CD4-positive, alpha-beta T cell treated with Interleukin-1 beta for 1 hour (primary cell): Measurements from ENCODE around the gene LYRM9.
"Not testable (repeated sequence)": the region's sequence is repeated elsewhere in the genome, so short reads cannot be mapped to it uniquely, and the experiment has no call there.

ENCODE experiments used
- DNase-seq, 2 donors: peaks; one replicate each; pipeline ENCODE4 v3.0.0-alpha.2; 2020 to 2022

The LYRM9 gene

DNA sequence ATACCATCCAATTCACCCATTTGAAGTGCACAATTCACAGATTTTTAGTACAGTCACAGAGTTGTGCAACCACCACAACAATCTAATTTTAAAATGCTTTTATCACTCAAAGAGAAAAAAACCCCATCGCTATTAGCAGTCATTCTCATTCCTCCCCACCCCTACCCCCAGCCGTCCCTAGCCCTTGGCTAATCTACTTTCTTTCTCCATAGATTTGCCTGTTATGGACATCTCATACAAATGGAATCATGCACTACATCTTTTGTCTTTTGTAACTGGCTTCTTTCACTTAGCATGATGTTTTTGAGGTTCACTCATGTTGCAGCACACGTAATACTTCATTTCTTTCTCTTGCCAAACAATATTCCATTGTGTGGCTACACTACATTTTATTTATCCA, 20.4 kb downstream of the LYRM9 start:
- DNase-seq: no peak

DNA sequence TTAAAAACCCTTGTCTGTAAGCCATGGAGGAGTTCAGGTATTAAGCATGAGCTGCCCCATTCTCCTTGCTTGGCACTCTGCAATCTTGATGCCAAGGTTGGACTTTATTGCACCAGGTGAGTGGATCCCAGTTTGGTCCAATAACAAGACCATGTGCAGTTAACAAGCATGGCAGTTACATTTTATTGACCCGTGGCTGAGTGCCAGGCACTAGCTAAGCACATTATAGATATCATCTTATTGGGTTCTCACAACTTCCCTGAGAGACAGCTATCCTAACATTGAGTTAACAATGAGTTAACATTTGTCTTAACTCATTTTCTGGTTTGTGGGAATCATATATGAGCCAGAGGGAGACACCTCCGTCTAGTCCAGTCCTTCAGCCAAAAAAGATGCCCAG, 21.8 kb downstream of the LYRM9 start:
- no peak for DNase-seq

- DNase-seq: no peak
These were observed 22.8 kb downstream of the LYRM9 start for GRCh38 chr17:27870345-27870744.

DNA sequence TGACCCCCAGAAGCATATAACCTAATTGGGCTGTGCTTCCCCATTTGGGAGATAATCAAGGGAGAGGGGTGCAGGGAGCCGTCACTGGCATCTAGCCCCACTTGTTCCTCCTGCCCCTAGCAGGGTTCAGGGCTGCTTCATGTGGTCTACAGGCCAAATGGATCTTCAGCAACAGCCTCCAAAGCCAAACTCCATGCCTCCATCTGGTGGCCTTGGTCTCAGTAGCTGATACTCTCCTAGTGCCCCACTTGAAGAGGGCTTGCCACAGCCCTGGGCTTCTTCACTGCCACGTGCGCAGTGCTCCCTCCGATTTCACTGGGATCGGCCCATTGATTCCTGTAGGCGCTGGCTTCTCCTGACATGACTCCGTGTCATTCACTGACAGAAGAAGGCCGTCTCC, 24.6 kb downstream of the LYRM9 start:
- DNase-seq: no peak

- DNase-seq: no peak
These were observed 30.3 kb downstream of the LYRM9 start for GRCh38 chr17:27862840-27863239.

DNA sequence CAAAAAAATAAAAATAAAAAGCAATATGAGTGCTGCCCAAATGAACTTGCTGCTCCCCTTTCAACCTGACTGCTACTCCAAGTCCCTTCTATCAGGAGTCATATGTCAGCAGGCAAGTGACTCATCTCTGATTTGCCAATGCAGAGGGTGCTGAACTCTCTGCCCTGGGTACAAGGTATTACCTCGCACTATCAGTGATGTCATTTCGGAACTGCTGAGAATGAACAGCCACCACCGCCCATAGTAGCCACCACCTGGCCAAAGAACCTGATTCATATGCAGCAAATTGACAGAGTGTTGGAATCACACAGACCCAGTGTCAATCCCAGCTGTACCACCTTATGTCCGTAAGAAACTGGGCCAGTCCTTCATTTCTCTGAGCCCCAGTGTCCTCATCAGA, 31.2 kb downstream of the LYRM9 start:
- DNase-seq: no peak

GRCh38 chr17:27860971-27861664, 32.0 kb downstream of the LYRM9 start:
- no peak for DNase-seq

GRCh38 chr17:27858621-27859305, 34.4 kb downstream of the LYRM9 start:
- DNase-seq: no peak

DNA sequence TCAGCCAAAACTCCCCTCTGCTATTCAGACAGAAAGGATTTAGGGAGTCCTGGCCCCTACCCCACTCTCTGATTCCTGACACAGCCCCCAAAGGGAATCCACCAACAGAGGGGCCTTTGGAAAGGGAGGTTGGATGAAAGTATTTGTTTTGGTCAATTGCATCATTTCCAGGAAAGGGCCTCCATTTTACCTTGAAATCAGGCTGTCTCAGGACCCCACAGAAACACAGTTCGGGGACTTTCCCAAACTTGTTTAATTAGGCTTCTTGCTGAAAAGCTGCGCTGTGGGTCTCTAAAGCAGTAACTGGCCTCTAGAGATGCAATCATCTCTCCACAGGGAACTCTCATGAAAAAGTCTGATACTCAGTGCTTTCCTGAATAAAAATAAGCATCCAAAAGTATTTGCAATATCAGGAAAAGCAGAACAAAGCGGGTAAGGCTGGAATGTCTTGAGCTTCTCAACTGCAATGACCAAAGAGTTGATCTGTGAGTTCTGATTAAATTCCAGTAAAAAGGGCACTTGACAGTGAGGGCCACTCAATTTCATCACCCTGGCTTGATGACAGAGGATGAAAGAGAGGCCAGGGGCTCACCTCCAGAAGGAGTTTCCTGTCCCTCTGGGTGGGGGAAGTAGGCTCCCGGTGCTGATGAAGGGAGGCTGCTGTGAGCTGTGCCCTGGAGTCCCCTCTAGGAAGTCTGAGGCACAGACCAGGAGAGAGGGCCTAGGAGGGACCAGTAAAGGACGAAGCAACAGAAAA, 36.3 kb downstream of the LYRM9 start:
- no peak for DNase-seq

- no peak for DNase-seq
These were observed 37.7 kb downstream of the LYRM9 start for GRCh38 chr17:27855454-27855853.

GRCh38 chr17:27854163-27854562, 39.0 kb downstream of the LYRM9 start:
- DNase-seq: no peak

GRCh38 chr17:27853091-27853490, 40.1 kb downstream of the LYRM9 start:
- DNase-seq: no peak

DNA sequence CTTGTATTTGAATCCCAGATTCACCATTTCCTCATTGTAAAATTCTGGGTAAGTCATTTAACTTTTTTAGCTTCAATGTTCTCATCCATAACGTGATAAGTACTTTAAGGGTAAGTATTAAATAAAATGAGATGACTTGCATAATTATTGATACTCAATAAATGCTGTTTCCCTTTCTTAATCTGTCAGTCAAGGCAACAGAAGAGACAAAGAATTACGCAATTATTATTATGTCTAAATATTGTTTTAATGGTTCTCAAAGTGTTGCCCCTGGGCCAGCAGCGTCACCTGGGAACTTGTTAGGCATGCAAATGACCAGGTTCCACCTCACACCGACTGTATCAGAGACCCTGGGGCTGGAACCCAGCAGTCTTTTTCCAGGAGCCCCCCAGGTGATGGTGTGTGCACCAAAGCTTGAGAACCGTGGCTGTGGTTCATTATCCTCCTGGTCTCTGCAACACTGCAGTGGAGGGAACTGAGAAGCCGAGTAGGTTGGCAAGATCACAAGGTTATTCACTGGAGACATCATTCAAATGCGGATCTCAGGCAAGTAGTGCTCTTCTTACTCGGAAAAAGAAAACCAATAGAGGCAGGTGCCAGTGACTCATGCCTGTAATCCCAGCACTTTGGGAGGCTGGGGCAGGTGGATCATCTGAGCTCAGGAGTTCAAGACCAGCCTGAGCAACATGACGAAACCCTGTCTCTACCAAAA, 43.5 kb downstream of the LYRM9 start:
- no peak for DNase-seq

DNA sequence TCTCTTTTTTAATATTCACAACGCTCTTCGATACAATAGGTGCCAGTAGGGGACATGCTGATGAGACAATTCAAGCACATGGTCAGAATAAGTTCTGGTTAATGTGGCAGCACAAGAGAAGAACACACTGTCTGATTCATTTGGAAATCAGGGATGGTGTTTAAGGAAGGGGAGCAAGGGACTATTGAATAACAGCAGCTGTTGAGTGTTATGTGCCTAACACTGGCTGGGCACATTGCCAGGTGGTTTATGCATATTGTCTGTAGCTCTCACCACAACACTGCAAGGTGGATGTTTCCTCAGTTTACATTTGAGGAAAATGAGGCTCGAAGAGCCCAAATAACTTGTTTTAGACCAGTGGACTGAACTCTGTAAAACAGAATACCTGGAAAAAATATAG, 44.2 kb downstream of the LYRM9 start:
- DNase-seq: no peak

- not testable (repeated sequence) for DNase-seq
These were observed 46.3 kb downstream of the LYRM9 start for GRCh38 chr17:27846808-27847307.

- peak; percentile 34 to 51 for DNase-seq
These were observed 47.0 kb downstream of the LYRM9 start for GRCh38 chr17:27846042-27846655.

DNA sequence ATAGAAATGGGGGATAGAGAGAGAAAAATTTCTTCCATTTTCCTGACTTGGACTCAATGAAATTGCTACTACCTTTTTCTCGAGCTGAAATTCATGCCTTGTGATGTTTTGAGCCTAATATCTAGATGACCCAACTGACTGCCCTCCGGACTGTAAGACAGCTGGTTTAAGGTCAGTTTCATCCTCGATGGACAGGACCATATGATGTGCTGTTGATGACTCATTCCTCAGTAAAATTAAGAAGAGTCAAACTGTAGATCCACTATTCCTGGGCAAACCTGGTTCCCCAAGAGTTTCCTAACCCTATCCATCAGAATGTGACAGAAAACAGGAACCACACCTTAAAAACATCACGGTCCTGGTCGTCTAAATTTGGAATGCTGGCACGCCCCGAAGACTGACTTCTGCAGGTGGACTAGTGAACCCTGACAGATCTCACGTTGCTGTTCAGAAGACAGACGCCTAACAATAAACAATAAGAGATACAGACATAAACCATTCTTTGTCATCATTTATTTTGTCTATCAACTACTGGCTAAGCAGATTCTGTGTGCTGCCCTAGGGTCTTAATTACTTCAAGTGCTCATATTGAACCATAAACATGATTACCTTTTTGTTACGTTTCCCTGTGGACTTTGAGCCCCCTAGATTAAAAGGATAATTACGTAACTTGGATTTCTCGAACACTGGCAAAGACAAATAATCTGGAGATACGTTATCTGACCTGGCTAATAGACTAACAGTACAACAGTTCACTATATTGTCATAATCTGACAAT, 47.7 kb downstream of the LYRM9 start:
- DNase-seq: no peak

- no peak for DNase-seq
These were observed 52.5 kb downstream of the LYRM9 start for GRCh38 chr17:27840688-27841087.

GRCh38 chr17:27840406-27840678, 52.8 kb downstream of the LYRM9 start:
- not testable (repeated sequence) for DNase-seq

DNA sequence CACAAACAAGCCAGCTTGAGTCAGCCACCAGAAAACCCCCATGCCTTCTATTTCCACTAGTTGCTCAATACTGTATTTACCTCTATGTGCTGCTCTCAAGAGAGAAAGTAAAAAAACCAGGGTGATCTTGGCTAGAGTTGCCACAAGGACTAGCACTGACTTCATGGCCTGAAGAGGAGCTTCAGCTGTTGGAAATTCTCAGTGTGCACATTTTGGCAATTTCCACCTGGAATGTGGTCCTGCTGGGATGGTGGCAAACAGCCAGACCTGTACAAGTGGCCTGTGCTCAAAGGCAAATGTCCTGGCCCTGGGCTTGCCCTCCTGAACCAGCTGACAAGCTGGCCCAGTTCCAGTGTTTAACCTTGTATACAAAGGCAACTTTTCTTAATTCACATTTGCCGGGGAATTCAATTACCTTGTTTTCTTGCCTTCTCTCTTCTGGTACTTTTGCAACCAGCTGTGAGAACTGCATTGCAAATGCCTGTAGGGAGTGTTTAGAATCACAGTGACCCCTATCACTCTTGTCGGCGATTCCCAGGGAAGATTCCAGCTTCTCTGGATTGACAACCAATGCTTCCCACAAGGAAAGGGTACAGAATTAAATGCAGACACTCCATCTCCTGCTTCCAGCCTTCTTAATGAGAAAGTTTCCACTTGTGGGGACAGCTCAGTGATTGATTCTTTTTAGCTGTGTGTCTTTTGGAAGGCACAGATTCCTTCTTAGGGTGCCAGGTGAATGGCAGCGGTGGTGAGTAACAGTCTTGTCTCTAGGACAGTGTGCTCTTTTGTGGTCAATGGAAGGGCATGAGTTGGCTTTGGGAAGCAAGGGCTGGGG, 53.4 kb downstream of the LYRM9 start:
- DNase-seq: not testable (repeated sequence)

DNA sequence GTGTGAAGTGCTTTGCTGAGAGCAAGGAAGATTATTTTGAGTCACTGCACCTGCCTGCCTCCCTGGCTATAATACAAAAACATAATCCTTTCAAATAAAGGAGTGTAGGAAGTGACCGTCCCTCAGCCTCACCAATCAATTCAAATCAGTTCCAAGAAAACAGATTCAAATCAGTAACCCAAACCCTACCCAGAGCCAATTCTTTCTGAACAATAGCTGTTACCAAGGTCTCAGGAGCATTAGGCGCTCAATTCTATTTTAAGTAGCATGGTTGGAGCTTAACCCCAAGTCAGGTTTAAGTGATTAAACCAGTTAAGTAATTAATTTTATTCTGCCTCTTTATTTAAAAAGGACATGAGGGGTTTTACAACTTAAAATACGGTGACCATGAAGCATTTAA, 54.6 kb downstream of the LYRM9 start:
- DNase-seq: not testable (repeated sequence)
